ENCODE results near the gene DOK7. TPM values are rescaled to one million over a fixed set of nuclear protein-coding genes. Genes with fewer than 3 reads are reported as not detected.

The DOK7 gene
- total and polyA plus RNA-seq, 2 donors (not counting 1 experiment from before 2014, with no cell fraction given): 0.17 TPM; not detected in 1

DNA sequence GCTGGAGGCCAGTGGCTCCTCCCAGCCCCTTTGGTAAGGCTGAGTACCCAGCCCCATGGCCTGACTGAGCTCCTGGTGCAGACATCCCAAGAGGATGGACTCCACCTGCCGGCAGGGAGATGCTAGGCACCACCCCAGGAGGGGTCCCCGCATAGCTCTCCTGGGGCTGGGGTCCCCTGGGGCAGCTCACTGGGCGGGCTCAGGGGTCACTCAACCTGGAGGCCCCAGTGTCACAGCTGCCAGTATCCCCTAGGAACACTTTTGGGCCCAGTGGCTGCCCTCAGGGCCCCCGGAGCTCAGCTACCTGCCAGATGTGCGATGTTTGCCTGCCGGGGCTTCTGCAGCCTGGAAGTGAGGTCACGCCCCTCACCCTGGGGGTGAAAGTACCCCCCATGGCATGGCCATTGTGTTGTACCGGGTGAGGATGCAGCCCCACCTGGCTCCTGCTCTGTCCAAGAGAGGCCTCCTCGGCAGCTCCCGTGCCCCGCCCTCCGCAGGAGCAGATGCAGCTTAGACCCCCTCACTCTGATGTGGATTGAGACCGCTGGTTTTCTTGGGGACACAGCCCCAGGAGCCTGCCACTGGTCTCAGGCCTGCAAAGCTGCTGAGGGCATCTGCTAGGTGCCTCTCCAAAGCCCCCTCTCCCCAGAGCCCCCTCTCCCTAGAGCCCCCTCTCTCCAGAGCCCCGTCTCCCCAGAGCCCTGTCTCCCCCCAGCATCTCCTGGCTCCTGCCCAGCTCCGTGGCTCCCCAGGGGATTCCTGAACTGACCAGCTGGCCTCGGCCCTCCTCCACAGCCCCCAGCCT is 28.0 kb upstream of the DOK7 start:
- no peaks in the 10 kb centered on the region for H3K9me3 ChIP-seq (ENCODE audit: control insufficient read depth, insufficient read depth, low read depth, low read length)
- no peak for DNase-seq (ENCODE audit: low read depth in 2 of 2)
- H3K4me1 ChIP-seq (ENCODE audit: control insufficient read depth, extremely low read depth, insufficient read depth, low read length): no peaks in the 10 kb centered on the region
- no peaks in the 10 kb centered on the region for H3K27me3 ChIP-seq (ENCODE audit: control insufficient read depth, insufficient read depth, low read length)
- H3K4me3 ChIP-seq (replicated peaks in 1 of 4; ENCODE audit: control extremely low read depth in 1 of 4, insufficient read depth in 1 of 4, low read depth in 3 of 4, low read length in 4 of 4): no peak overlapping the region
- H2AFZ ChIP-seq (ENCODE audit: low read length): no peak overlapping the region
- TF ChIP-seq, protein P1, sequence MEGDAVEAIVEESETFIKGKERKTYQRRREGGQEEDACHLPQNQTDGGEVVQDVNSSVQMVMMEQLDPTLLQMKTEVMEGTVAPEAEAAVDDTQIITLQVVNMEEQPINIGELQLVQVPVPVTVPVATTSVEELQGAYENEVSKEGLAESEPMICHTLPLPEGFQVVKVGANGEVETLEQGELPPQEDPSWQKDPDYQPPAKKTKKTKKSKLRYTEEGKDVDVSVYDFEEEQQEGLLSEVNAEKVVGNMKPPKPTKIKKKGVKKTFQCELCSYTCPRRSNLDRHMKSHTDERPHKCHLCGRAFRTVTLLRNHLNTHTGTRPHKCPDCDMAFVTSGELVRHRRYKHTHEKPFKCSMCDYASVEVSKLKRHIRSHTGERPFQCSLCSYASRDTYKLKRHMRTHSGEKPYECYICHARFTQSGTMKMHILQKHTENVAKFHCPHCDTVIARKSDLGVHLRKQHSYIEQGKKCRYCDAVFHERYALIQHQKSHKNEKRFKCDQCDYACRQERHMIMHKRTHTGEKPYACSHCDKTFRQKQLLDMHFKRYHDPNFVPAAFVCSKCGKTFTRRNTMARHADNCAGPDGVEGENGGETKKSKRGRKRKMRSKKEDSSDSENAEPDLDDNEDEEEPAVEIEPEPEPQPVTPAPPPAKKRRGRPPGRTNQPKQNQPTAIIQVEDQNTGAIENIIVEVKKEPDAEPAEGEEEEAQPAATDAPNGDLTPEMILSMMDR (conservative IDR thresholded peaks at IDR 0.05 in 1 of 2, IDR thresholded peaks at IDR 0.05 in 1 of 2; ENCODE audit: low read depth in 1 of 2, low read length in 2 of 2): no peak
- TF ChIP-seq EZH2 (IDR thresholded peaks at IDR 0.05; ENCODE audit: low read length, missing control alignments): no peak
- H3K4me2 ChIP-seq (ENCODE audit: extremely low read depth, insufficient read depth, low read length): no peak overlapping the region
- H4K20me1 ChIP-seq (ENCODE audit: control insufficient read depth, extremely low read depth, insufficient read depth, low read length): no peaks in the 10 kb centered on the region
- H3K9ac ChIP-seq (ENCODE audit: insufficient read depth, low read length): no peak overlapping the region
- no peaks in the 10 kb centered on the region for H3K36me3 ChIP-seq (ENCODE audit: control insufficient read depth, insufficient read depth, low read length)
- H3K27ac ChIP-seq (ENCODE audit: insufficient read depth, low read length): no peak overlapping the region
- no peaks in the 10 kb centered on the region for H3K79me2 ChIP-seq (ENCODE audit: control insufficient read depth, insufficient read depth, low read length)

DNA sequence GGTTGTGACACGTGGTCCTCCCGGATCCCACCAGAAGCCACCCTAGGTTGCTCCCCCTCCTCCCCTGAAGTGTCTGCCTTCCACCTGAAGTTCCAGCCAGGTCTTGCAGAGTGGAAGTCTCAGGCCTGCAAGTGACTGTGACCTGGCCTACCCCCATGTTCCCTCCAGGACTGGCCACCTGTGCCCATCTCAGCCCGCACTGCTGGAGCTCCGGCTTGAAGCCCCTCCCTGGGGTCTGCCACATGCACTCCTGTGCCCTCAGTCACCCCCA is 27.5 kb upstream of the DOK7 start:
- no peak for DNase-seq (ENCODE audit: low read depth in 2 of 2)
- no peak overlapping the region for H3K9ac ChIP-seq (ENCODE audit: insufficient read depth, low read length)
- H2AFZ ChIP-seq (ENCODE audit: low read length): no peak overlapping the region
- TF ChIP-seq, protein P1 (conservative IDR thresholded peaks at IDR 0.05 in 1 of 2, IDR thresholded peaks at IDR 0.05 in 1 of 2; ENCODE audit: low read depth in 1 of 2, low read length in 2 of 2): no peak
- no peak for TF ChIP-seq EZH2 (IDR thresholded peaks at IDR 0.05; ENCODE audit: low read length, missing control alignments)
- no peaks in the 10 kb centered on the region for H3K9me3 ChIP-seq (ENCODE audit: control insufficient read depth, insufficient read depth, low read depth, low read length)
- no peaks in the 10 kb centered on the region for H3K79me2 ChIP-seq (ENCODE audit: control insufficient read depth, insufficient read depth, low read length)
- no peaks in the 10 kb centered on the region for H4K20me1 ChIP-seq (ENCODE audit: control insufficient read depth, extremely low read depth, insufficient read depth, low read length)
- no peaks in the 10 kb centered on the region for H3K27me3 ChIP-seq (ENCODE audit: control insufficient read depth, insufficient read depth, low read length)
- no peak overlapping the region for H3K27ac ChIP-seq (ENCODE audit: insufficient read depth, low read length)
- H3K36me3 ChIP-seq (ENCODE audit: control insufficient read depth, insufficient read depth, low read length): no peaks in the 10 kb centered on the region
- no peak overlapping the region for H3K4me2 ChIP-seq (ENCODE audit: extremely low read depth, insufficient read depth, low read length)
- H3K4me1 ChIP-seq (ENCODE audit: control insufficient read depth, extremely low read depth, insufficient read depth, low read length): no peaks in the 10 kb centered on the region
- no peak overlapping the region for H3K4me3 ChIP-seq (replicated peaks in 1 of 4; ENCODE audit: control extremely low read depth in 1 of 4, insufficient read depth in 1 of 4, low read depth in 3 of 4, low read length in 4 of 4)

DNA sequence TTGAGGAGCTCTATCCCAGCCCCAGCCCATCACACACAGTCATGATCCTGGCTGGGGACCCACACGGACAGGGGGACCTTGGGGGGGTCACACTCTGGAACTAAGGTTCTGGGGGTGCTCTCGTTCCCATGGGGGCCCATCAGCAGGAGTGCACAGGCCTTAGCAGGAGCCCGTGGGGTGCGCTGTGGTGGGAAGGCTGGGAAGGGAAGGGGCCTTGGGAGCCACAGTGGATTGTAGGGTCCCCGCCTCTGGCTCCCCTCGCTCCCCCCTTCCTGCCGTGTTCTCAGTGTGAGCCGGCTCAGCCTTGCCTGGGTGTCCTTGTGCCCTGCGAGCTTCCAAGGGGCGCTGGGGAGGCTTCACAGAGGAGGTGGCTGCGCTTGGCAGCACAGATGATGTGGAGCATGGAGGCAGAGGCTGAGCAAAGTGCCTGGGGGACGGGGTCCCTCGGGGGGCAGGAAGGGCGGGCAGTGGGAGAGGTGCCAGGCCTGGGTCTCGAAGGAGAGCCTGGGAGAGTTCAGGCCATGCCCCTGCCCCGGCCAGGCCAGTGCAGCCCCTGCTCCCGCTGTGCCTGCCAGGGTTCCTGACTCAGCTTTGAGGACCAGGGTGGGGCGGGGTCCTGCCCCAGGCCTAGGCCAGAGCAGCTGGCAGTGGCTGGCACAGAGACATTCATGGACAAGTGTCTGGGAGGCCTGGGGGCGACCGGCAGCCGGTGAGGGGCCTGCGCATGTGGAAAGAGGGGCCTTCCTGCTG is 26.9 kb upstream of the DOK7 start:
- Histone ChIP-seq H3K9me3 (ENCODE audit: control insufficient read depth, insufficient read depth, low read depth, low read length) (no peaks in the 10 kb centered on the region), H3K36me3 (ENCODE audit: control insufficient read depth, insufficient read depth, low read length) (no peaks in the 10 kb centered on the region), H4K20me1 (ENCODE audit: control insufficient read depth, extremely low read depth, insufficient read depth, low read length) (no peaks in the 10 kb centered on the region), H3K4me3 (replicated peaks in 1 of 4; ENCODE audit: control extremely low read depth in 1 of 4, insufficient read depth in 1 of 4, low read depth in 3 of 4, low read length in 4 of 4) (no peak overlapping the region), H2AFZ (ENCODE audit: low read length) (no peak overlapping the region), H3K4me2 (ENCODE audit: extremely low read depth, insufficient read depth, low read length) (no peak overlapping the region), H3K4me1 (ENCODE audit: control insufficient read depth, extremely low read depth, insufficient read depth, low read length) (no peaks in the 10 kb centered on the region), H3K27me3 (ENCODE audit: control insufficient read depth, insufficient read depth, low read length) (no peaks in the 10 kb centered on the region), H3K27ac (ENCODE audit: insufficient read depth, low read length) (no peak overlapping the region), H3K9ac (ENCODE audit: insufficient read depth, low read length) (no peak overlapping the region), H3K79me2 (ENCODE audit: control insufficient read depth, insufficient read depth, low read length) (no peaks in the 10 kb centered on the region)
- TF ChIP-seq EZH2 (IDR thresholded peaks at IDR 0.05; ENCODE audit: low read length, missing control alignments): no peak
- TF ChIP-seq, protein P1 (conservative IDR thresholded peaks at IDR 0.05 in 1 of 2, IDR thresholded peaks at IDR 0.05 in 1 of 2; ENCODE audit: low read depth in 1 of 2, low read length in 2 of 2): no peak
- no peak for DNase-seq (ENCODE audit: low read depth in 2 of 2)

Data from fibroblast of lung (primary cell).